Mucosa of gallbladder (tissue), 1 donor: ENCODE results near the gene DPEP3. TPM values are rescaled to one million over a fixed set of nuclear protein-coding genes. Genes with fewer than 3 reads are reported as not detected.
A peak's percentile ranks its signal among the peaks of the same experiment; 100 is the strongest.
"Not testable (repeated sequence)": the region's sequence is repeated elsewhere in the genome, so short reads cannot be mapped to it uniquely, and the experiment has no call there.

Experiments
- DNase-seq: peaks from one replicate; pipeline ENCODE4 v3.0.0-alpha.2; 2020; ENCODE audit warnings: low spot score
- total RNA-seq: library from RNA; stranded (reverse); gene quantifications from one replicate; pipeline ENCODE4 v1.2.1, GENCODE V29; 2021
- donor health status: DM: no; HTN: no; CAD: no.

The DPEP3 gene
- total RNA-seq, 1 donor from 2014 or later = not detected

DNA sequence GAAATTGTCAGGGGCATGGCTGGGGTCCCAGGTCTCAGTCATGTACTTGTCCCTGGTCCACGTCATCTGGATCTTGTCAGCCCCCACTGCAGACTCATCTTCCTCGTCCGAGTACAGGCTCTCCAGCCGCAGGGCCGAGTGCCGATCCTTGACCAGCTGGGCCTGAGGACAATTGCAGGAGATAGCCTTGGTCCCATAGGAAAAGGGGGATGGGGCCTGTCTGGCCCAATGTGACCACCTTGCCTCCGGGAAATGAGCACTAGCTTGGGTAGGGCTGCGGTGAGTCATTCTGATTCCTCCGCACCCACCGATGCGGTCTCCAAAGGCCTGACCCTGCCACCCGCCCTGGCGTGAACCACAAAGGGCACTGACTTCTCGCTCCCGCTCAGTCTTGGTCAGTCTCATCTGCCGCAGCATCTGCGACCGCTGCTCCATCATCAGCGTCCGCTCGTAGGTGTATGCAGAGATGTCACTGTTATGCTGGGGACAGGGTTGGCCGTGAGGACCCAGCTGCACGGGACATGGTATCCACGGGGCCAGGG lies 34.8 kb downstream of the DPEP3 start:
- no peak for DNase-seq

DNA sequence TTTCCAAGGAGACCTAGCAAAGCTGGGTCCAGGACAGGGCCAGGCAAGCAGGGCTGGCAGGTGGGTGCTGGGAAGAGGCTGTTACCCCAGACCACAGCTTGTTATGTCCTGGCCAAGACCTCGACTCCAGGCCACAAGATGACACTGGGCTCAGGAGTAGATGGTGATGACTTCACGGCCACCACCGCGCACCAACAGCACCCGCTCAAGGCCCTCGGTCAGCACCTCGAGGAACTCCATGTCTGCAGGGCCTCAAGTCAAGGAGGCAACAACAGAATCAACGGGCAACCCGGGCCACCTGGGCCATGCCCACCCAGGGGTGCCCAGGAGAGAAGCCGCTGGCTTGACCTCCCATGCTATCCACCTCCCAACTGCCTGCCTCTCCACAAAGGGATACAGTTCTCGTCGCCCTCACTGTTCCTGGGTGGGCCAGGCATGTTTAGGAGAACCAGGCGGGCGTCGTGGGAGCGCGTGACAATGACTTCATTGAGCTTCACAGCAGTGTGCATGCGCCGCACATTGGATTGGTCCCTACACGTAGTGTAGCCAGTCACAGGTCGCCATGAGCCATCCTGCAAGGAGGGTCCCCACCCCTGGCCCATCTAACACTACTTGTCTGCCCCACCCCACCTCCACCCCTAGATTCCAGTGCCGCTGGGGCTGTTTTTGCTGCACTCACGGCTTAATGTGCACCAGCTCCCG lies 35.5 kb downstream of the DPEP3 start:
- DNase-seq = no peak

DNA sequence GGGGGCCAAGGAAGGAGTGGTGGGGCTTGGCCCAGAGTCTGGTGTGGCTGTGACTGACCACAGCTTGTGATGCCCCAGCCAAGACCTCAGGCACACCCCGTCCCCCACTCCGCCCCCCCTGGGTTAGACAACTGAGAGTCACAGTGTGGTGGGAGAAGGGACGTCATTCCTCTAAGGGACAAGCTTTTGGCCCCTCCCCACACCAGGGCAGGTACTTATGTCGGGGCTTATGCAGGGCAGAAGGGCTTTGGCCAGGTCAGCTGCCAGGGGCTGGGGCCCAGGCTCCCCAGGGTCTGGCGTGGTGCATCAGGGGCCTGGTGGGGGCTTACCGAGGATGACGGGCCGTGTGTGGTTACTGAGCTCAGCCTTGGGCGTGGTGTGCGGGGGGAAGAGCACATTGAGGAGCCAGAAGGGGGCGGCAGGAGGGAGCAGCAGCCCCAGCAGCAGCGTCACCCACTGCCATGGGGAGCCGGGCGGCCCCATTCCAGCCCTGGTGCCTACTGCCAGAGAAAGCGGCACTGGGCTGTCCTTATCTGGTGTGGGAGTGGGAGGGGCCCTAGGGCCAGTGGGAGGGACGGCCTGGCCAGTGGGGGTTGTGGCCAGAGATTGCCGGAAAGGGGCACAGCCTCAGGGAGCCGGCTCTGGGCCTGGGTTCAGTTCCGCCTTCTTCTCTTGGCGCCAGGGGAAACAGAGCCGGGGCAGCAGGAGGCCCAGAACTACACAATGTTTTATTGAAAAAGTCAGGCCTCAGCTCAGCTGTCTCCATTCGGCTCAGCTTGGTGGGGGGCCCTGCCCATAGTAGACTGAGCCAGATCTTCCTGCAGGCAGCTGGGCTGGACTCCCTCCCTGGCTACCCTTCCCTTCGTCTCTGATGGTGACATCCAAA lies 36.4 kb downstream of the DPEP3 start, which contains the start of gene LCAT:
TSS of gene LCAT (minus strand) at position 502 of the 886 bp plus-strand sequence. CDS start at position 483, 19 bp downstream.
- peak; percentile 52 for DNase-seq

DNA sequence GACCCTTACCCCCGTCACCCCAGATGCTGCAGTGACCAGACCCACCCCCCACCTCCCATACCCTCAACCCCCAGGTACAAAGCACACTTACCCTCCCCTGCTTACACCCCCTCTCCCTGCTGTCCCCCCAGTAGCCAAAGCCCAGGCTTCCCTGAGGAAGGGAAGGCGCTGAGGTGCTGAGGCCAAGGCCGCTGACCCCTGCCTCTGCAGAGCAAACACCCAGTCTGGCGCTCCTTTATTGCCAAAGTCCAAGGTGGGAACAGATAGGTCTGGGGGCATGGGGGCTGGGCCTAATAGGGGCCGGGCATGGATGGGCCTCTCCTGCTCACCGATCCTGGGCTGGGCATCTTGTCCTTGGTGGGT lies 37.1 kb downstream of the DPEP3 start:
- no peak for DNase-seq

DNA sequence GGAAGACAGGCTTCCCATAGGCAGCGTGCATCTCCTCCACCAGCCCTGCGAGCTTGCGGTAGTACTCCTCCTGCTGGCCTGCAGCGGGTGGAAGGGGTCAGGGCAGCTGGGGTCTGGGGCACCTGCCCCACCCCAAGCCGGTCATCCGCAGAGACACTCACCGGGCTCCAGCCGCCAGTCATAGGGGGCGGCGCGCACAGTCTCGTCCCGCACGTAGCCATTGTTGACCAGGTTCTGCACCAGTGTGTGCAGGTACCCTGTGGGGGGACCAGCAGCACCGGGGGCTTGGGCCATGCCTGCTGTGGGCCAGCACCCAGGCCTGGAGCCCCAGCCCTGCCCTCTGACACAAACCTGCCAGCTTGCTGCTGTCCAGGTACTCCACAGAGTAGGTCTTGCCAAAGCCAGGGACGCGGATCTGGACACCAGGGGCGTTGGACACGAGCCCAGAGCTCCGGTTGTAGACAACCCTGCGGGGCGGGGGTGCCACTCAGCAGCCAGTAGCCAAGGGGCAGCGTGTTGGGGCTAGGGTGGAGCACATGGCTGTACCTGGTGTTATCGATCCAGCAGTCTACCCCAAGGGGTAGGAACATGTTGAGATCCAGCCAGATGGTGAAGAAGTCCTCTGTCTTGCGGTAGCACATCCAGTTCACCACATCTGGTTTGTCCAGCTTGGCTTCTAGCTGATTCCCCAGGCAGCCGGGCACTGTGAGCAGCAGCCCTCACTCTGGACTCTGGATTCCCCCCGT lies 37.6 kb downstream of the DPEP3 start:
- DNase-seq = no peak

DNA sequence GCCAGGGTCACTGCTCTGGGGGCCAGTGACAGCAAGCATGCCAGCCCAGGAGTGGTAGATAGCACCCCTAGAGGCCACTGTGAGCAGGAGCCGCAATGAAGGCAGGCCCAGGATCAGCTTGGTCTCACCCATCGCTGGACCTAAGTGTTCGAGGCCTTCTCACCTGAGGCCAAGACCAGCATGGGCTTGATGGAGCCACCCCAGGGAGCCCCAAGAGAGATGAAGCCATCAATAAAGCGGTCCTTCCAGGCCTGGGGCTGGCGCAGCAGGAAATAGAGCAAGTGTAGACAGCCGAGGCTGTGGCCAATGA lies 38.1 kb downstream of the DPEP3 start:
- no peak for DNase-seq

DNA sequence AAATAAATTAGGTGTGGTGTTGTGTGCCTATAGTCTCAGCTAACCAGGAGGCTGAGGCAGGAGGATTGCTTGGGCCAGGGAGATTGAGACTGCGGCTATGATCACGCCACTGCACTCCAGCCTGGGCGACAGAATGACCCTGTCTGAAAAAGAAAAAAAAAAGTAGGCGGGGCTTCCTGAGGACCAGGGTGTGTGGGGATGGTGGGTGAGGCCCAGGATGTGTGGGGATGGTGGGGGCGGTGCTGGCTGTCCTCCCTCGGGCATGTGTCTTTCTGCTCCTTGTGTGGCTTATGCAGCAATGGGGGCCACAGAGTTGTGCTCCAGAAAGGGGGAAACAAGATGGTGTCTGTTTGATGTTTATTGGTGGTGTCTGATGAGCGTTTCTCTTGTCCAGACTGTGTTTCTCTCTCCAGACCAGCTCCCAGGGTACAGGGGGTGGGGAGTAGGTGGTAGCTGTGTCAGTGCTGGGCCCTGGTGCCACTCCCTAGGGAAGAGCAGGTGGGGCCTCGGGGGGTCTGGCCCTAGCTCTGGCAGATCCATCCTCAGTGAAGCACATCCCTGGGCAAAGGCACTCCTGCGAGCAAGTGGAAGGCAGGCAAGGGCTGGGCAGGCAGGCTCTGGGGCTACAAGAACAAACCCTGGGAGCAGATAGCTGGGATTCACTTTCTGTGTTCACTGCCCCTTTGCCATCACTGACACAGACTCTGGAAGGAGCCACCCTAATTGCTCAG lies 38.7 kb downstream of the DPEP3 start:
- no peak for DNase-seq

DNA sequence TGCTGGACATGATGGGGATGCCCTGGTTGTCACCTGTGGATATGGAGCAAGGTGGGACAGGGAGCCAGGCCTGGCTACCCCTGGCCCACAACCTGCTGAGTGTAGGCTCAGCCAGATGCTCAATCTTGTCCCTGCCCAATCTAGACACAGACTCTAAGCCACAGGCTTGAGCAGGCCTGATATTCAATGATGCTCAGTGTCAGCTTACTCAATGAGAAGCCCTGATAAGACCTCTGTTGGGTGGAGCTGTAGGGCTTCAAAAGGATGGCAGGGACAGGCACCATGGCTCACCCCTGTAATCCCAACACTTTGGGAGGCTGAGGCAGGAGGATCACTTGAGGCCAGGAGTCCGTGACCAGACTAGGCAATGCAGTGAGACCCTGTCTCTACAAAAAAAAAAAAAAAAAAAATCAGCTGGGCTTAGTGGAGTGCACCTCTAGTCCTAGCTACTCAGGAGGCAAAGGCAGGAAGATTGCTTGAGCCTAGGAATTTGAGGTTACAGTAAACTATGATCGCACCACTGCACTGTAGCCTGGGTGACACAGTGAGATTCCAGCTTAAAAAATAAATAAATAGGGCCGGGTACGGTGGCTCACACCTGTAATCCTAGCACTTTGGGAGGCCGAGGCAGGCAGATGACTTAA lies 39.7 kb downstream of the DPEP3 start:
- DNase-seq = no peak

DNA sequence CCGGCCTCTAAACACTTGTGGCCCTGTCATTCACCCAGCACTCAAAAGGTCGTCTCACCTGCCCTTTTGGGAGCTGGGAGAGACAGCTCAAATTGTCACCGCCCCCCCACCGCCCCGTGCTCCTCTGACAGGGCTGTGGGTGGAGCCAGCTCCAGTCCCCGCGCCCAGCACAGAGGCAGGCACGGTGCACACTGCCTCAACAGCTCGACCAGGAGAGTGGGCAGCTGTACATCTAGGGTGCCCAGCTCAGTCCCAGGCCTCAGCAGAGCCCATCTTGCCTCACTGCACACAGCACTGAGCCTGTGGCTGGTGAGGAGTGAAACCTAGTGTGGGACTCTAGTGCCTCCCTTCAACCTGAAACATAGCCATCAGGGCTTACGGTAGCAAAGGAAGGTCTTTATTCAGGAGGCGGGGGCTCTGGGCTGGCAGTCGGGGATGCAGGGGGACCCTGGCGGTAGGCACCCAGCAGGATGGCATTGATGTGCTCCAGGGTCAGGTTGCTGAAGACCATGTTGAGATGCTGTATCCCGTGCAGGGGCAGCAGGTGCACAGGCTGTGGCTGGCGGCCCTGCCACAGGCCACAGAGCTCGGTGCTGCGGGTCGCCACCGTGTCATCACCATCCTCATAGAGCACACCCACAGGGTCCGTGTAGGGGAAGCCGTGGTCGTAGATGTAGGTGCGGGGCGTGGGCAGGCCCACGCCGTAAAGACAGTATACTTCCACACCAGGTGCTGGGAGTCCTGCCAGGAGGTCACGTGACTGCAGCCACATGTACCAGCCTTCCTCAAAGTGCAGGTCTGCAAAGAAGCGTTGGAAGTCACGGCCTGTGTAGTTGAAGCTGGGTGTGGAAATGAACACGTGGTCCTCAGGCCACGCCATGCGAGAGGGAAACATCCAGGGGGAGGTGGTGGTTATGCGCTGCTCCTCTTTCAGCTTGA lies 40.5 kb downstream of the DPEP3 start:
- peak; percentile 61 for DNase-seq

DNA sequence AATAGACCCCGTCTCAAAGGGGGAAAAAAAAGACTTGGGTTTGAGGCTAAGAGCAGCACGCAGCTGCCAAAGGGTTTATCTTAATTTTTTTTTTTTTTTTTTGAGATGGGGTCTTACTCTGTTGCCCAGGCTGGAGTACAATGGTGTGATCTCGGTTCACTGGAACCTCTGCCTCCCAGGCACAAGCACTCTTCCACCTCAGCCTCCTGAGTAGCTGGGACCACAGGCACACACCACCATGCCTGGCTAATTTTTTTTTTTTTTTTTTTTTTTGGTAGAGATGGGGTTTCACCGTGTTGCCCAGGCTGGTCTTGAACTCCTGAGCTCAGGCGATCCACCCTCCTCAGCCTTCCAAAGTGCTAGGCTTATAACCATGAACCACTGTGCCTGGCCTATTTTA lies 42.6 kb downstream of the DPEP3 start:
- DNase-seq = not testable (repeated sequence)

DNA sequence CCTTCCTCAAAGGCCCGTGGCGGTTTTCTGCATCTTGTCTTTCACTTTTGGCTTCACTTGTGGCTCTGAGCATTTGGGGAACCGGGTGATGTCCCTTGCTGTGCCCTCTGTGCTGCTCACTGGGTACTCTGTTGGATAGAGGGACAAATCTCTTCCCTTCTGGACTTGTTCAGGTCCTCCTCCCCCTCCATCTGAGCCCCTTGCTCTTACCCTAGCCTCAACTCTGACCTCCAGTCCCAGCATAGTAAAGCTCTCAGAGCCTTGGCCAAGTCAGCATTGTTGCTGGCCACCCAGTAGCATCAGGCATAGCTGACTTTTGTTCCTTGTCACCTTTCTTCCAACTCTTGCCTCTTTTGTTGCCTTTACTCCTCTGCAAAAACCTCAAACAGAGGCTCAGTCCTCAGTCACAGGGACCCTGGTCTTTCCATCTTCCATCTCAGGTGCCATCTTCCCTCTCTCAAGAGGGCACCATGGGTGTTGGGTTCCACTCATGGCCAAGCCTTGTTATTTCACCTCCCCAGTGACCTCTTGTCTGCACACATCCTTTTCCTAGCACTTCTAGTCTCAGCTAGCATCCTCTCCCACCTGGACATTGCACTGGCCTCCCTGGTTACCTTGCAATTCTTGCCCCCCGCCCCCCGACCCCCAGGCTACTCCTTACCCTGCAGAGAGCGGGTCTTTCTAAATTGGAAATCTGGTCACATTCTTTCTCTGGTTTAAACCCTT lies 43.3 kb downstream of the DPEP3 start:
- DNase-seq = peak; percentile 77

DNA sequence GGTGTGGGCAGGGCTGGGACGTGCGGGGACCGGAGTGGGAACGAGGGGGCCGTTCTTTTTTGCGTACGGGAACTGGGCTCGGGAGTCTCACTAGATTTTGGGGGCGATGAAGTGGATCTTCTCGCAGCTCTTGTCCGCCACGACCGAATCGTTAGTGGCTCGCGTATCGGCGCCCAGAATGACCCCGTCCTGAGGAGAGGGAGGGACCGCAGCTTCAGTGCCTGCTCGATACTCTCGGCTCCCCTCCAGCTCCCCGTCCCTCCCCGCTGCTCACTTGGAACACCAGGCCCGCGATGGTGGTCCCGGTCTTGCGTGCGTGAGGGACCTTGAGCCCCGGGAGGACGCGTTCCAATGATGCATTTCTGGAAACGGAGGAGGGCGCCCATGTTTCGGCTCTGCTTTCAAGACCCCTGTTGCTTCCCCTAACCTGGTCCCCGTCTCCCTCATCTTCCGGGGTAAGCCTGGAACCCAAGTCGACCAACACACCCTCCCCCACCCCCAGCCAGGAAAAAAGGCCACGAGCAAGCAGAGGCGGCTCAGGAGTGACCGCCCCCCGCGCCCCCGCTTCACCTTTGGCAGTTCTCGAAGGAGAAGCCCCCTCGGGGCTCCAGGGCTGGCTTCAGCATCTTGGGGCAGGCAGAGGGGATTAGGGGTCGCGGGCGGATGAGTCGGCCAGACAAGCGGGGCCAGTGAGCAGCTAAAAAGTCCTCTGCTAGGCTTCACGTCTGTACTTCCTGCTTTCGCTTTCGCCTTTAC lies 44.0 kb downstream of the DPEP3 start, which contains the start of gene PSMB10:
TSS of gene PSMB10 (minus strand) at position 727 of the 756 bp plus-strand sequence. CDS start at position 626, 101 bp downstream.
- DNase-seq = no peak

DNA sequence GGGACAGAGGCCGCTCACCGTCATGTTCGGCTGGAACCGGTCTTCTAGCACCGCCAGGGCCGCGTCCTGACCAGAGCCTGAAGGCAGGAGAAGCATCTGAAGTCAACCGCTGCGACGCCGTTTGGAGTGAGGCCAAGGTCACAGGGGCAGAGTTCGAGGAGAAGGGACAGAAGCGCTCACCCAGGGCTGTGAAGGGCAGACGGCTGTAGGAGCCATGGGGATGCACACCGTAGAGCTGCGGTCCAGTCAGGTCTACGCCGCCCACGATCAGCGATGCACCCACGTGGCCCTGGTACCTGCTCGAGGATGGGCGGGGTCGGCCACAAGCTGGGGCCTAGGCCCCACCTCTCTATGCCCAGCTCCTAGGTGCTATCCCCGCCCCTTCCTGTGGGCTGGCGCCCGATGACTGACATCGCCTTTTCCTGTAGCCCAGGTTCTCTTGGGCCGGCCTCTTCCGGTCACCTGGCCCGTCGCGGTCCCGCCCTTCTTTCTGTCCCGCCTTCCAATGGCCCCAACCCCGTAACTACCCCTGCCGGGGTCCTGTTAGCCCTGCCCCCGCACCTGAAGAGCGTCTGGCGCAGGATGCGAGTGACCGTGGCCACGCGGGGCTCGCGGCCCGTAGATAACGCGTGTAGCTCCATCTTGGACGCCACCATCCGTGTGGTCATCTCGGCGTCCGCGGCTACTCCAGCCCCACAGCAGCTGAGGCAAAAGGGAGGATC lies 44.7 kb downstream of the DPEP3 start:
- DNase-seq = peak; percentile 96

DNA sequence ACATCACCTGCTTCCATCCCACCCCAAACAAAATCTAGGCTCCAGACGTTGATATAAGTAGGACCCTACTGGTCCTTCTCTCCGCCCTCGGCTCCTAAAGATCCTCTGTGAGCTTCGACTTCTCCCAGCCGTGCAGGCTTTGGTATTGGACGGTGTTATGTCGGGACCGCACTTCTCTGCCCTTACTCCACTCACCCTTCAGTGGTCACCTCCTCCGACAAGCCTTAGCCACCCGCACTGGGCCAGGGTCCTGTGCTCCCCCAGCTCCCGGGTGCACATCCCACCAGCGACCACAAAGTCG lies 45.2 kb downstream of the DPEP3 start:
- DNase-seq = no peak

DNA sequence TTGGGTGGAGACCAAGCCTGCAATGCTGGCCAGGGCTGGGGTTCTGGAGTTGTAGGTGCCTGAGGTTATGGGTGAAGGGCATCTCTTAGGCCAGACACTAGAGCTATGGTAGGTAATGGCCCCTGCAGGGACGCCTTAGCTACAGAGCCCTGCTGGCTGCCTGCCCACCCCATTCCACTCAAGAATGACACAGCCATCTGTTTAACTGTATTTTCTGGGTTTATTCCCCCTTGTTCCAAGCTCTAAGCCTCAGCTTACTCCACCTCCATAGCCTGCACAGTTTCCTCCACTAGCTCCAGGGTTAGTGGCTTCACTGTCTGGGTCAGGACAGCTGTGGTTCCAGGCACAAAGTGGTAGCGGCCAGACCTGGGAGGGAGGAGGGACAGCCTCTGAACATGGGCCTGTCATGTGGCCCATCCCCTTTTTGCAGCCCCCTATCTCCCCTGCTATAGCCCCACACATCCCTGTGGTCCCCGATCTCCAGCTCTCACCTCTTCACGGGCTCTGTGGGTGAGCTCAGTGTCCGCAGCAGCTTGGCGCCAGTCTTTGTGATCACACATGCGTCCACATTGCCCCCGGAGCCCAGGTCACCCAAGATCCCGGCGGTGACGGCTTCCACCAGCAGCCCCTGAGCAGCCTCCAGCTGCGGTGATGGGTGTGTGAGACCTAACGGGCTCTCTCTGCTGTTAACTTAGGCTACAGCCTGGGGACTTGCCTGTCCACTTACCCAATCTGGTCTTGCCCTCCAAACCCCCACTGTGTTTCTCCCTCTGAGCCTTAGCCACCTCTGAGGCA lies 45.8 kb downstream of the DPEP3 start:
- no peak for DNase-seq

DNA sequence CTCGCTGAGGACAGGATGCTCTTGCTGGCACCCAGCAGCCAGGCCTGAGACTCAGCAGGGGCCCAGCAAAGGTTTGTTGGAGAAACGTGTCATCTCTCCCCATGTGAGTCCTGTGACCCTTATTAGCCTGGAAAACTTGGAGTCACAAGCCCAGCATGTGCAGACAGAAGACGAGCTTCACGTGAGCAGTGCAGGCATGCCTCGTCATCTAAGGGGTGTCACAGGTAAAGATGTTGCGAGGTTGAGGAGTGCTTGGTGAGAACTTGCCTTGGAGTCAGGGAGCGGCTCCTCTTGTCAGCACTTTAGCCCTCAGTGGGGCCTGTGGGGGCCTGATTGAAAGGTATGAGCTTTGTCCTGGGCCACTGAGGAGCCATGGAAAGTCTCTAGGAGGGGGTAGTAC lies 46.5 kb downstream of the DPEP3 start:
- no peak for DNase-seq

DNA sequence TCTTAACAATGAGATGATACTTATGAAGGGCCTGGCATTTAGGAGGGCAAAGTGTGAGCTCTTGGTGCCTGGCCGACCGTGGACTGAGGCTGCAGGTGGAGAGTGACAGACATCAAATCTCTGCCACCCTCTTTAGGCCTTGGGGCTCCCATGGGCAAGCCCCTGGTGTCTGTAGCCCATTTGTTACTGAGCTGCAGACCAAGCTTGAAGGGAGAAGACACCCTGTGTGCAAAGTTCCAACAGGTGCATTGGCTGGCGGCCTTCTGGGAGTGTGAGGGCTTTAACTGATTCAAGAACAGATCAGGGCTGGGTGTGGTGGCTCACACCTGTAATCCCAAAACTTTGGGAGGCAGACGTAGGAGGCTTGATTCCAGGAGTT lies 47.8 kb downstream of the DPEP3 start:
- no peak for DNase-seq
